Stimulated activated CD4-positive, alpha-beta T cell treated with anti-CD3 and anti-CD28 coated beads, Interleukin-1b, Interleukin-23, amount 100 ng/mL, for 1 hour (primary cell): ENCODE data around the gene GGA2.

ENCODE experiments used
- DNase-seq, 2 donors: peaks; one replicate each; pipeline ENCODE4 v3.0.0-alpha.2; 2020; ENCODE audit warnings: low read depth in 2 of 2

The GGA2 gene

GRCh38 chr16:23416816-23417215 lies 93.5 kb downstream of the GGA2 start:
- no peak for DNase-seq

GRCh38 chr16:23414731-23415130 lies 95.6 kb downstream of the GGA2 start:
- no peak for DNase-seq
